ENCODE results near the gene PRIMA1. TPM values are rescaled to one million over a fixed set of nuclear protein-coding genes. Genes with fewer than 3 reads are reported as not detected.

Gene PRIMA1
- total RNA-seq, 1 experiment from 2014 or later = 4.9 TPM

- no peak for TF ChIP-seq USF2 (CRISPR knock-in tag; IDR thresholded peaks at IDR 0.05)
- TF ChIP-seq CREM (CRISPR knock-in tag; IDR thresholded peaks at IDR 0.05) = no peak
- TF ChIP-seq MLX (CRISPR knock-in tag; IDR thresholded peaks at IDR 0.05) = no peak
- no peak for TF ChIP-seq ZNF232 (CRISPR knock-in tag; IDR thresholded peaks at IDR 0.05)
- no peak for TF ChIP-seq ATF1 (CRISPR knock-in tag; IDR thresholded peaks at IDR 0.05)
- no peak for TF ChIP-seq JUN (CRISPR knock-in tag; IDR thresholded peaks at IDR 0.05)
- TF ChIP-seq ZNF281 (CRISPR knock-in tag; IDR thresholded peaks at IDR 0.05) = no peak
- TF ChIP-seq ZNF512 (CRISPR knock-in tag; IDR thresholded peaks at IDR 0.05; ENCODE audit: borderline replicate concordance) = no peak
Observed at GRCh38 chr14:93734086-93734822, 54.0 kb downstream of the PRIMA1 start (continued).

- H3K36me3 Mint-ChIP-seq = no peaks in the 10 kb centered on the region
- DNase-seq (ENCODE audit: low spot score) (no peak), ATAC-seq (no peak)
- ChIA-PET CTCF (interaction anchor here (0.8 to 1.9 kb wide), 3 partner anchors 9 to 79 kb away, joined by 3 to 6 read pairs (median 5); no protein-coding TSS in a partner anchor), POLR2A (no interaction called here)
- H3K27ac Mint-ChIP-seq = no peak overlapping the region
- H3K4me1 Mint-ChIP-seq = peaks cover 3% of the 10 kb centered on the region
- peaks cover 5% of the 10 kb centered on the region; the same call in 1 of the 2 replicates for H3K9me3 Mint-ChIP-seq
- H3K4me3 Mint-ChIP-seq = no peak overlapping the region
- no peaks in the 10 kb centered on the region for H3K27me3 Mint-ChIP-seq (ENCODE audit: low read depth)
- TF ChIP-seq MXD4 (CRISPR knock-in tag; IDR thresholded peaks at IDR 0.05; ENCODE audit: borderline replicate concordance) (no peak), ZNF425 (CRISPR knock-in tag; conservative IDR thresholded peaks at IDR 0.05) (no peak), ZNF532 (CRISPR knock-in tag; IDR thresholded peaks at IDR 0.05; ENCODE audit: borderline replicate concordance) (no peak), HMGXB4 (CRISPR knock-in tag; IDR thresholded peaks at IDR 0.05) (no peak), OVOL2 (CRISPR knock-in tag; IDR thresholded peaks at IDR 0.05; ENCODE audit: borderline replicate concordance) (no peak), RORB (CRISPR knock-in tag; IDR thresholded peaks at IDR 0.05) (no peak), ZNF281 (CRISPR knock-in tag; IDR thresholded peaks at IDR 0.05) (no peak), ZSCAN18 (CRISPR knock-in tag; IDR thresholded peaks at IDR 0.05) (no peak)
Observed at GRCh38 chr14:93733631-93734030, 54.7 kb downstream of the PRIMA1 start.
